OCI-LY1 (cell line): ENCODE data around the gene YIPF7.

Source experiments
- H2AFZ ChIP-seq: fragments of 200-600 bp; sonication (generic), shearing (Covaris generic); 2 replicates; pipeline ENCODE4 v1.6.0; 2014; ENCODE audit warnings: antibody characterized with exemption, mild to moderate bottlenecking, low read length
- H3F3A ChIP-seq: fragments of 200-600 bp; sonication (generic), shearing (Covaris generic); 2 replicates; pipeline ENCODE4 v1.6.0; 2014; ENCODE audit warnings: mild to moderate bottlenecking, antibody characterized with exemption, low read length, moderate library complexity; ENCODE audit not compliant: insufficient read depth
- H3K27ac ChIP-seq: fragments of 200-600 bp; sonication (generic); 2 replicates; pipeline ENCODE4 v1.5.1; 2014; ENCODE audit warnings: low read length, mixed run types, mild to moderate bottlenecking, low read depth; ENCODE audit not compliant: poor library complexity, severe bottlenecking
- H3K27me3 ChIP-seq: fragments of 200-600 bp; sonication (generic); 2 replicates; pipeline ENCODE4 v1.6.0; 2014; ENCODE audit warnings: antibody characterized with exemption, mild to moderate bottlenecking, low read length, moderate library complexity; ENCODE audit not compliant: insufficient read depth
- H3K36me3 ChIP-seq: fragments of 200-600 bp; sonication (generic); 2 replicates; pipeline ENCODE4 v1.6.1; 2014; ENCODE audit warnings: mild to moderate bottlenecking, antibody characterized with exemption, low read length, moderate library complexity, mixed read lengths; ENCODE audit not compliant: insufficient read depth
- H3K4me1 ChIP-seq: fragments of 200-600 bp; sonication (generic); 2 replicates; pipeline ENCODE4 v1.5.1; 2014; ENCODE audit warnings: mild to moderate bottlenecking, low read length, moderate library complexity; ENCODE audit not compliant: insufficient read depth, severe bottlenecking
- H3K4me2 ChIP-seq: fragments of 200-600 bp; sonication (generic), shearing (Covaris generic); 2 replicates; pipeline ENCODE4 v1.6.1; 2014; ENCODE audit warnings: low read length
- H3K4me3 ChIP-seq: fragments of 200-600 bp; sonication (generic); 2 replicates; pipeline ENCODE4 v1.5.1; 2014; ENCODE audit warnings: low read length, low read depth, mild to moderate bottlenecking, mixed read lengths; ENCODE audit not compliant: poor library complexity, severe bottlenecking
- H3K79me2 ChIP-seq: fragments of 200-600 bp; shearing (Covaris generic); 2 replicates; pipeline ENCODE4 v1.6.1; 2016; ENCODE audit warnings: mixed run types, low read length, mixed read lengths; ENCODE audit not compliant: insufficient read depth
- H3K9ac ChIP-seq: fragments of 200-600 bp; sonication (generic), shearing (Covaris generic); 2 replicates; pipeline ENCODE4 v1.6.1; 2014; ENCODE audit warnings: mild to moderate bottlenecking, low read length, mixed read lengths
- H3K9me2 ChIP-seq: fragments of 200-600 bp; sonication (generic), shearing (Covaris generic); 2 replicates; pipeline ENCODE4 v1.6.1; 2014; ENCODE audit warnings: low read depth, mild to moderate bottlenecking, low read length, mixed read lengths
- H3K9me3 ChIP-seq: fragments of 200-600 bp; shearing (Covaris generic); 2 replicates; pipeline ENCODE4 v1.6.1; 2014; ENCODE audit warnings: low read length, mixed read lengths
- H4K20me1 ChIP-seq: fragments of 200-600 bp; sonication (generic), shearing (Covaris generic); 2 replicates; pipeline ENCODE4 v1.6.0; 2016; ENCODE audit warnings: mild to moderate bottlenecking, low read length; ENCODE audit not compliant: insufficient read depth
- EZH2 ChIP-seq: fragments of 200-600 bp; sonication (generic), shearing (Covaris generic); IDR thresholded peaks from 2 replicates; pipeline ENCODE4 v1.8.0; 2017; ENCODE audit warnings: borderline replicate concordance, mixed run types, mild to moderate bottlenecking, antibody characterized with exemption, low read length, moderate library complexity, mixed read lengths
- TF ChIP-seq, protein P1 (sequence below): fragments of 200-600 bp; sonication (generic), shearing (Covaris generic); IDR thresholded peaks from 2 replicates; pipeline ENCODE4 v1.5.1; 2017; ENCODE audit warnings: mild to moderate bottlenecking, antibody characterized with exemption, low read length, moderate library complexity, mixed read lengths

Gene YIPF7

DNA sequence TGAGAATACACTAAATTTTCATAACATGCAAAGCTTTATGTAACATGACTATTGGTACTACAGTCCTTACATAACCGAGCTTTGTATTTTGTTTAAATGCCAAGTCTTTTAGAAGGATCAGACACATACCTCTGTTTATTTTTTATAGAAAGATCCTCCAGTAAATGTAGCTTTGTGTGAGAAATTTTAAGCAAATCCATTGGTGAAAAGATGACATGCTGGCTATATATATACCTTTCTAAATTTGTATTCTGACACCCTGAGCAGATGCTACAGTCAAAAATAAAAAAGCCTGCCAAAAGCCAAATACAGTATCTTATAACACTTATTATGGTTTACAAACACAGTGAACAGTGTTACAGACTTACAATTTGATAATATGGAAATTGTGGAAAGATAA, at the start of gene YIPF7:
YIPF7 (minus strand) TSS at position 201 of the 400 bp plus-strand sequence. CDS start 1,525 bp downstream, outside the sequence.
- H2AFZ ChIP-seq, result no peak within 1 kb of the TSS

GRCh38 chr4:44701037-44701436, 49.6 kb upstream of the YIPF7 start:
- H2AFZ ChIP-seq, result no peak overlapping the region
- peaks cover 89% of the 10 kb centered on the region for H3K36me3 ChIP-seq
- H3K27ac ChIP-seq, result no peak overlapping the region
- H3F3A ChIP-seq, result no peaks in the 10 kb centered on the region
- no peaks in the 10 kb centered on the region for H3K4me1 ChIP-seq
- H3K9ac ChIP-seq, result no peak overlapping the region
- H3K79me2 ChIP-seq, result no peaks in the 10 kb centered on the region
- no peaks in the 10 kb centered on the region for H4K20me1 ChIP-seq
- H3K27me3 ChIP-seq, result no peaks in the 10 kb centered on the region
- no peak overlapping the region for H3K4me2 ChIP-seq
- no peaks in the 10 kb centered on the region for H3K9me2 ChIP-seq
- no peak overlapping the region for H3K4me3 ChIP-seq
- TF ChIP-seq EZH2, result no peak
- TF ChIP-seq, protein P1, sequence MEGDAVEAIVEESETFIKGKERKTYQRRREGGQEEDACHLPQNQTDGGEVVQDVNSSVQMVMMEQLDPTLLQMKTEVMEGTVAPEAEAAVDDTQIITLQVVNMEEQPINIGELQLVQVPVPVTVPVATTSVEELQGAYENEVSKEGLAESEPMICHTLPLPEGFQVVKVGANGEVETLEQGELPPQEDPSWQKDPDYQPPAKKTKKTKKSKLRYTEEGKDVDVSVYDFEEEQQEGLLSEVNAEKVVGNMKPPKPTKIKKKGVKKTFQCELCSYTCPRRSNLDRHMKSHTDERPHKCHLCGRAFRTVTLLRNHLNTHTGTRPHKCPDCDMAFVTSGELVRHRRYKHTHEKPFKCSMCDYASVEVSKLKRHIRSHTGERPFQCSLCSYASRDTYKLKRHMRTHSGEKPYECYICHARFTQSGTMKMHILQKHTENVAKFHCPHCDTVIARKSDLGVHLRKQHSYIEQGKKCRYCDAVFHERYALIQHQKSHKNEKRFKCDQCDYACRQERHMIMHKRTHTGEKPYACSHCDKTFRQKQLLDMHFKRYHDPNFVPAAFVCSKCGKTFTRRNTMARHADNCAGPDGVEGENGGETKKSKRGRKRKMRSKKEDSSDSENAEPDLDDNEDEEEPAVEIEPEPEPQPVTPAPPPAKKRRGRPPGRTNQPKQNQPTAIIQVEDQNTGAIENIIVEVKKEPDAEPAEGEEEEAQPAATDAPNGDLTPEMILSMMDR, result no peak
- H3K9me3 ChIP-seq, result no peaks in the 10 kb centered on the region

More for the DNA sequence above, at the start of gene YIPF7:
- Histone ChIP-seq H3K79me2 (no peaks in the 10 kb centered on the region), H3K9ac (no peak within 1 kb of the TSS), H3K4me3 (no peak within 1 kb of the TSS), H3K9me3 (no peaks in the 10 kb centered on the region), H4K20me1 (no peaks in the 10 kb centered on the region), H3K9me2 (no peaks in the 10 kb centered on the region), H3K27ac (no peak within 1 kb of the TSS), H3K4me1 (no peaks in the 10 kb centered on the region), H3K4me2 (no peak within 1 kb of the TSS), H3K36me3 (no peaks in the 10 kb centered on the region), H3F3A (no peaks in the 10 kb centered on the region), H3K27me3 (no peaks in the 10 kb centered on the region)
- TF ChIP-seq, protein P1, result no peak
- no peak for TF ChIP-seq EZH2

DNA sequence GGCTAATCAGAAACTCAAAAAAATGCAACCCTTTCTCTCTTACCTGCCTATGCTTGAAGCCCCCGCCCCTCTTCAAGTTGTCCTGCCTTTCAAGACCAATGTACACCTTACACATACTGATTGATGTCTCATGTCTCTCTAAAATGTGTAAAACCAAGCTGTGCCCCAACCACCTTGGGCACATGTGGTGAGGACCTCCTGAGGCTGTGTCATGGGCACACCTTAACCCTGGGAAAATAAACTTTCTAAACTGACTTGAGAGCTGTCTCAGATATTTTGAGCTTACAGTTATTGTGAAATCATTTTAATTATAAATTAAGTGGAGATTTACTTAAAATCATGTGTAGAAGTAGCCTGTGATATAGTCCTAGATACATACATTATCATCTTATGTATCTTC, 49.0 kb upstream of the YIPF7 start:
- Histone ChIP-seq H4K20me1 (no peaks in the 10 kb centered on the region), H3F3A (no peaks in the 10 kb centered on the region), H2AFZ (no peak overlapping the region), H3K9me2 (no peaks in the 10 kb centered on the region), H3K4me2 (no peak overlapping the region), H3K79me2 (no peaks in the 10 kb centered on the region), H3K27ac (no peak overlapping the region), H3K36me3 (peaks cover 90% of the 10 kb centered on the region), H3K9me3 (no peaks in the 10 kb centered on the region), H3K4me1 (no peaks in the 10 kb centered on the region), H3K9ac (no peak overlapping the region), H3K27me3 (no peaks in the 10 kb centered on the region), H3K4me3 (no peak overlapping the region)
- no peak for TF ChIP-seq EZH2
- TF ChIP-seq, protein P1, result no peak
